Bronchial epithelial cell (primary cell): ENCODE data around the gene OLFM4. TPM values are rescaled to one million over a fixed set of nuclear protein-coding genes. Genes with fewer than 3 reads are reported as not detected.

Experiments
- DNase-seq: peaks from one replicate; pipeline ENCODE4 v3.0.0-alpha.2; 2010; ENCODE audit warnings: low read depth
- FAIRE-seq: peaks from 2 replicates; lab custom pipeline; 2011; peaks lifted over from hg19 to GRCh38; lab: Jason Lieb, UNC
- H3K27me3 ChIP-seq: 2 replicates; pipeline ENCODE4 v1.5.1; 2011; ENCODE audit warnings: low read length; ENCODE audit not compliant: control insufficient read depth, insufficient read depth
- H3K36me3 ChIP-seq: 2 replicates; pipeline ENCODE4 v1.5.1; 2011; ENCODE audit warnings: low read length; ENCODE audit not compliant: control insufficient read depth, insufficient read depth
- H3K4me3 ChIP-seq: 2 replicates; pipeline ENCODE4 v1.5.1; 2011; ENCODE audit warnings: mild to moderate bottlenecking, low read depth, low read length, control low read depth
- total RNA-seq: library from RNA; depleted of rRNA; stranded (reverse); fragments of >200 nt; gene quantifications from 2 replicates; pipeline ENCODE4 v1.2.1, GENCODE V29; 2014
- TF ChIP-seq, protein P1 (sequence below): IDR thresholded peaks from 2 replicates; pipeline ENCODE4 v1.5.1; 2011; ENCODE audit warnings: mild to moderate bottlenecking, moderate library complexity, low read length, control low read depth, inconsistent platforms; ENCODE audit not compliant: insufficient read depth, severe bottlenecking

The OLFM4 gene
- total RNA-seq, 1 donor from 2014 or later = not detected

DNA sequence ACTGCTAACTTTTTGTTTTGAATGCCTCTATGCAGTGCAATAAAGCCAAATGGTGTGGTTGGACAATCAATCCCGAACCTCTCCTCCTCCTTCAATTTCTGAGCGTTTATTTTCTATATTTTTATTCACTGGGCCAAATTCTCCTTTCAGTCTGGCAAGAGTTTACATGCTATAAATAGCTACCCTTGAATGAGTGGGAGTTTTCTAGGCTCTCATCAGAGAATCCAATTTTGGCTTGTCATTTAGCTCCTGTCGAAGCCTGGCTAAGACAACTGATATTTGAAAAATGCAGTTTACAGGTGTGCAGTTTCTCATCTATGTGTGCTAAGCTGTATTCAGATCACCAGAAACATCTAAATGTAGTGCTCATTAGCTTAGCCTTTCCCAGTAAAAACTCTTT lies 61.8 kb downstream of the OLFM4 start:
- DNase-seq (no peak), FAIRE-seq (no peak)
- Histone ChIP-seq H3K4me3 (no peak overlapping the region), H3K36me3 (no peaks in the 10 kb centered on the region), H3K27me3 (no peaks in the 10 kb centered on the region)
- TF ChIP-seq, protein P1, sequence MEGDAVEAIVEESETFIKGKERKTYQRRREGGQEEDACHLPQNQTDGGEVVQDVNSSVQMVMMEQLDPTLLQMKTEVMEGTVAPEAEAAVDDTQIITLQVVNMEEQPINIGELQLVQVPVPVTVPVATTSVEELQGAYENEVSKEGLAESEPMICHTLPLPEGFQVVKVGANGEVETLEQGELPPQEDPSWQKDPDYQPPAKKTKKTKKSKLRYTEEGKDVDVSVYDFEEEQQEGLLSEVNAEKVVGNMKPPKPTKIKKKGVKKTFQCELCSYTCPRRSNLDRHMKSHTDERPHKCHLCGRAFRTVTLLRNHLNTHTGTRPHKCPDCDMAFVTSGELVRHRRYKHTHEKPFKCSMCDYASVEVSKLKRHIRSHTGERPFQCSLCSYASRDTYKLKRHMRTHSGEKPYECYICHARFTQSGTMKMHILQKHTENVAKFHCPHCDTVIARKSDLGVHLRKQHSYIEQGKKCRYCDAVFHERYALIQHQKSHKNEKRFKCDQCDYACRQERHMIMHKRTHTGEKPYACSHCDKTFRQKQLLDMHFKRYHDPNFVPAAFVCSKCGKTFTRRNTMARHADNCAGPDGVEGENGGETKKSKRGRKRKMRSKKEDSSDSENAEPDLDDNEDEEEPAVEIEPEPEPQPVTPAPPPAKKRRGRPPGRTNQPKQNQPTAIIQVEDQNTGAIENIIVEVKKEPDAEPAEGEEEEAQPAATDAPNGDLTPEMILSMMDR = no peak

DNA sequence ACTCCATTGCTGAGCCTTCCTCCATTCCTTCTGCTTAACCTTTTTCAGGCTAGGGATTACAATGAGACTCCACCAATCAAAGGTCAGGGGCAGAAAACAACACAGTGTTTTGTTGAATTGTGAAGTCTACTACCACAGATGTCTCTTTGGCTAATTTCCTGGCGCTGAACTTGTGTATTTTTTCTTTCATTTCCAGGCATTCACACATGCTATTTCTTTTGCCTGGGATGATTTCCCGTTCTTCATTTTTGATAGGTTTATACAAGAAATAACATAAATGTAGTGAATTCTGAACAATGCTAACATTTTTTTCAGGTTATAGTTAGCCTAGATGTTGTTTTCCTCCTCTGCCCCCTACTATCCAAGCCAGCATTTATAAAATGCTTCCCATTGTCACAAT lies 64.3 kb downstream of the OLFM4 start:
- no peak for FAIRE-seq
- TF ChIP-seq, protein P1 = no peak

DNA sequence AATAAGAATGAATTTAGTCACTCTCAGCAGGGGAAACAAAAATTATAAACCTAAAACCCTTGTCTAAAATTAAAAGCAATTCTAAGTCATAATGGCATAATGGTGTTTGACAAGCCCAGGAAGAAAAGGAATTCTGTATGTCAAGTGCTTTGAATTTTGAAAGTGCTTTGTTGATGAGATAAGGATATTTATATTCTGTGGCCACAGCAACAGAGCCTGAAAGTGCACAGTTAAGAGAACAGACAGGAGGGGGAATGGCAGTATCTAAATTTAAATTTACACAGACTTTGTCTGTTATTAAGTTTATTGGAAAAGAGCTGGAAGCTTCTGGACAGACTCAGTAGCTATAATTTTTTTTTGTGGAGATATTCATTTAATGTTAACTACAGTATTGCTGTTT lies 69.8 kb downstream of the OLFM4 start:
- Histone ChIP-seq H3K4me3 (no peak overlapping the region), H3K36me3 (no peaks in the 10 kb centered on the region), H3K27me3 (no peaks in the 10 kb centered on the region)
- no peak for FAIRE-seq
- TF ChIP-seq, protein P1 = no peak
- DNase-seq = no peak

More for the DNA sequence above, 64.3 kb downstream of the OLFM4 start:
- no peak for DNase-seq
- no peak overlapping the region for H3K4me3 ChIP-seq
- H3K36me3 ChIP-seq = no peaks in the 10 kb centered on the region
- no peaks in the 10 kb centered on the region for H3K27me3 ChIP-seq

DNA sequence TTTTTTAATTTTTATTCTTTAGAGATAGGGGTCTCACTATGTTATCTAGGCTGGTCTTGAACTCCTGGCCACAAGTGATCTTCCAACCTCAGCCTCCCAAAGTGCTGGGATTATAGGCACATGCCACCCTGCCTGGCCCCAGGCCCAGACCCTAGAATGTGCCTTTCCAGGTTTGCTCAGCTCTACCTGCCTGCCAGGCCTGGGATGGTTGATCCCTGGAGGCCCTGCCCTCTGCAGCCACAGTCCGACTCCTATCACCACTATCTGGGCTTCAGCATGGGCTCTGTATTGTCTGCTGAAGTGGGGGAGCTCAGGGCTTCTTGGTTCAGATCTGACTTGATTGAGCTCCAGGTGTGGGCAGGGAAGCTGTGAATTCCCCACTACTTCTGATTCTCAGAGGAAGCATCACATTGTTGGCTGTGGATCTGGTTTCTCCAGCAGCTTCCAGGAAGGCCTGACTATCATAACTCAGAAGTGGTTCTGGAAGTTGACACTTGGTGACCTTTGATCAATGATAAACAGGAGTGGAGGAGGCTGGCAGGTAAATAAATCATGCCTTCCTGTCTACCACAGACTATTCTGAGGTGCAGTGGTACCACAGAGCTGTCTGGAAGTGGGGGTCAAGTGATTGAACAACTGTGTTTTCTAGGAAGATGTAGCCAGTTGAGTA lies 71.9 kb downstream of the OLFM4 start:
- DNase-seq (no peak), FAIRE-seq (no peak)
- no peaks in the 10 kb centered on the region for H3K36me3 ChIP-seq
- TF ChIP-seq, protein P1 = no peak
- H3K4me3 ChIP-seq = no peak overlapping the region
- H3K27me3 ChIP-seq = no peaks in the 10 kb centered on the region

Other genes with a start within 250 kb of the OLFM4 start
- gene PCDH8, start 180.2 kb upstream of the OLFM4 start, total RNA-seq = not detected in 2 replicates